WTC11 (cell line): Measurements from ENCODE around the gene ADAMTS2. TPM values are rescaled to one million over a fixed set of nuclear protein-coding genes. Genes with fewer than 3 reads are reported as not detected.

ENCODE experiments used
- ATAC-seq: fragments of 200-7000 bp; cut with Tn5 transposase; 2 replicates; pipeline ENCODE4 v1.10.0; 2021; ENCODE audit warnings: mild to moderate bottlenecking, moderate library complexity
- CTCF ChIA-PET: fragments of 300-600 bp; sonication (Branson Sonifier 250); formaldehyde crosslinking; loops from one replicate; lab custom pipeline; 2021; ENCODE audit warnings: antibody characterized with exemption; lab: Charles Lee
- POLR2A ChIA-PET: fragments of 350-600 bp; sonication (Branson Sonifier 250); formaldehyde crosslinking; loops from one replicate; lab custom pipeline; 2021; ENCODE audit warnings: antibody characterized with exemption; lab: Charles Lee
- DNase-seq: peaks from one replicate; pipeline ENCODE4 v3.0.0; 2021; ENCODE audit warnings: low spot score
- H3K27ac Mint-ChIP-seq: 2 replicates; pipeline ENCODE4 v1.8.0; 2021; ENCODE audit warnings: mixed read lengths
- H3K27me3 Mint-ChIP-seq: 2 replicates; pipeline ENCODE4 v1.8.0; 2021; ENCODE audit warnings: low read depth, mild to moderate bottlenecking, moderate library complexity, mixed read lengths
- H3K36me3 Mint-ChIP-seq: 2 replicates; pipeline ENCODE4 v1.8.0; 2021; ENCODE audit warnings: mixed read lengths
- H3K4me1 Mint-ChIP-seq: 2 replicates; pipeline ENCODE4 v1.8.0; 2022; ENCODE audit warnings: mixed read lengths
- H3K4me3 Mint-ChIP-seq: 2 replicates; pipeline ENCODE4 v1.8.0; 2021; ENCODE audit warnings: mild to moderate bottlenecking, moderate library complexity, mixed read lengths
- H3K9me3 Mint-ChIP-seq: 2 replicates; pipeline ENCODE4 v1.8.0; 2021; ENCODE audit warnings: mixed read lengths
- CBFB ChIP-seq: sonication (generic); formaldehyde crosslinking; IDR thresholded peaks from 2 replicates; pipeline ENCODE4 v1.8.1; 2022; ENCODE audit warnings: mild to moderate bottlenecking, low read depth, missing genetic modification reagents
- EMX1 ChIP-seq: fragments of 250-450 bp; sonication (Bioruptor Pico); IDR thresholded peaks from 2 replicates; pipeline ENCODE4 v1.8.0; 2021; ENCODE audit warnings: mild to moderate bottlenecking
- ETV6 ChIP-seq: sonication (generic); formaldehyde crosslinking; IDR thresholded peaks from 2 replicates; pipeline ENCODE4 v1.8.1; 2022; ENCODE audit warnings: mild to moderate bottlenecking, missing genetic modification reagents
- JUN ChIP-seq: sonication (generic); formaldehyde crosslinking; IDR thresholded peaks from 2 replicates; pipeline ENCODE4 v1.8.0; 2023; ENCODE audit warnings: mild to moderate bottlenecking, missing genetic modification reagents
- NFATC4 ChIP-seq: fragments of 250-450 bp; sonication (Bioruptor Pico); IDR thresholded peaks from 2 replicates; pipeline ENCODE4 v1.9.0; 2021; ENCODE audit warnings: mild to moderate bottlenecking
- NR3C1 ChIP-seq: sonication (generic); formaldehyde crosslinking; conservative IDR thresholded peaks from 2 replicates; pipeline ENCODE4 v1.8.1; 2023; ENCODE audit warnings: low read depth, mild to moderate bottlenecking, missing genetic modification reagents
- OVOL2 ChIP-seq: fragments of 250-450 bp; sonication (Bioruptor Pico); IDR thresholded peaks from 2 replicates; pipeline ENCODE4 v1.9.0; 2021; ENCODE audit warnings: mild to moderate bottlenecking, borderline replicate concordance
- RELA ChIP-seq: sonication (generic); formaldehyde crosslinking; IDR thresholded peaks from 2 replicates; pipeline ENCODE4 v1.8.1; 2022; ENCODE audit warnings: missing genetic modification reagents, mild to moderate bottlenecking, borderline replicate concordance
- SMAD3 ChIP-seq: sonication (generic); formaldehyde crosslinking; IDR thresholded peaks from 2 replicates; pipeline ENCODE4 v1.8.0; 2022; ENCODE audit warnings: missing genetic modification reagents, mild to moderate bottlenecking, borderline replicate concordance
- SOX15 ChIP-seq: fragments of 250-450 bp; sonication (Bioruptor Pico); IDR thresholded peaks from 2 replicates; pipeline ENCODE4 v1.9.0; 2021; ENCODE audit warnings: mild to moderate bottlenecking
- TCF7 ChIP-seq: sonication (generic); formaldehyde crosslinking; IDR thresholded peaks from 2 replicates; pipeline ENCODE4 v1.8.0; 2022; ENCODE audit warnings: mild to moderate bottlenecking, low read depth, missing genetic modification reagents, moderate library complexity
- TEAD4 ChIP-seq: sonication (generic); formaldehyde crosslinking; IDR thresholded peaks from 2 replicates; pipeline ENCODE4 v1.8.0; 2022; ENCODE audit warnings: mild to moderate bottlenecking, missing genetic modification reagents
- TP53 ChIP-seq: sonication (generic); formaldehyde crosslinking; IDR thresholded peaks from 2 replicates; pipeline ENCODE4 v1.8.1; 2023; ENCODE audit warnings: mild to moderate bottlenecking, missing genetic modification reagents
- ZBTB21 ChIP-seq: sonication (generic); formaldehyde crosslinking; IDR thresholded peaks from 2 replicates; pipeline ENCODE4 v1.8.1; 2023; ENCODE audit warnings: mild to moderate bottlenecking, missing genetic modification reagents, borderline replicate concordance
- ZNF232 ChIP-seq: sonication (generic); formaldehyde crosslinking; IDR thresholded peaks from 2 replicates; pipeline ENCODE4 v1.8.0; 2022; ENCODE audit warnings: mild to moderate bottlenecking, missing genetic modification reagents
- ZNF396 ChIP-seq: fragments of 250-450 bp; sonication (Bioruptor Pico); IDR thresholded peaks from 2 replicates; pipeline ENCODE4 v1.8.0; 2021; ENCODE audit warnings: mild to moderate bottlenecking, moderate library complexity, borderline replicate concordance
- ZNF416 ChIP-seq: fragments of 250-450 bp; sonication (Bioruptor Pico); IDR thresholded peaks from 2 replicates; pipeline ENCODE4 v1.9.0; 2021; ENCODE audit warnings: mild to moderate bottlenecking, inconsistent platforms
- total RNA-seq: library from RNA; stranded (reverse); gene quantifications from 3 replicates; pipeline ENCODE4 v1.2.3, GENCODE V29; 2021
- TF ChIP-seq, protein P1 (sequence below): fragments of 250-450 bp; sonication (Bioruptor Pico); conservative IDR thresholded peaks from 2 replicates; pipeline ENCODE4 v1.9.0; 2021; ENCODE audit warnings: mild to moderate bottlenecking
- TF ChIP-seq, protein P2 (sequence below): fragments of 250-450 bp; sonication (Bioruptor Pico); IDR thresholded peaks from 2 replicates; pipeline ENCODE4 v1.9.0; 2021; ENCODE audit warnings: mild to moderate bottlenecking, borderline replicate concordance
- TF ChIP-seq, protein P3 (sequence below): sonication (generic); formaldehyde crosslinking; IDR thresholded peaks from 2 replicates; pipeline ENCODE4 v1.8.0; 2022; ENCODE audit warnings: mild to moderate bottlenecking, missing genetic modification reagents
- TF ChIP-seq, protein P4 (sequence below): sonication (generic); formaldehyde crosslinking; conservative IDR thresholded peaks from 2 replicates; pipeline ENCODE4 v1.8.1; 2022; ENCODE audit warnings: mild to moderate bottlenecking, missing genetic modification reagents
- TF ChIP-seq, protein P5 (sequence below): fragments of 250-450 bp; sonication (Bioruptor Pico); IDR thresholded peaks from 2 replicates; pipeline ENCODE4 v1.9.0; 2021; ENCODE audit warnings: mild to moderate bottlenecking
- TF ChIP-seq, protein P6 (sequence below): fragments of 250-450 bp; sonication (Bioruptor Pico); IDR thresholded peaks from 2 replicates; pipeline ENCODE4 v1.8.0; 2021; ENCODE audit warnings: mild to moderate bottlenecking
- TF ChIP-seq, protein P7 (sequence below): sonication (generic); formaldehyde crosslinking; IDR thresholded peaks from 2 replicates; pipeline ENCODE4 v1.8.0; 2023; ENCODE audit warnings: missing genetic modification reagents
- TF ChIP-seq, protein P8 (sequence below): sonication (generic); formaldehyde crosslinking; IDR thresholded peaks from 2 replicates; pipeline ENCODE4 v1.8.0; 2022; ENCODE audit warnings: mild to moderate bottlenecking, missing genetic modification reagents

Gene ADAMTS2
- total RNA-seq, 1 experiment from 2014 or later: 11.2 TPM

DNA sequence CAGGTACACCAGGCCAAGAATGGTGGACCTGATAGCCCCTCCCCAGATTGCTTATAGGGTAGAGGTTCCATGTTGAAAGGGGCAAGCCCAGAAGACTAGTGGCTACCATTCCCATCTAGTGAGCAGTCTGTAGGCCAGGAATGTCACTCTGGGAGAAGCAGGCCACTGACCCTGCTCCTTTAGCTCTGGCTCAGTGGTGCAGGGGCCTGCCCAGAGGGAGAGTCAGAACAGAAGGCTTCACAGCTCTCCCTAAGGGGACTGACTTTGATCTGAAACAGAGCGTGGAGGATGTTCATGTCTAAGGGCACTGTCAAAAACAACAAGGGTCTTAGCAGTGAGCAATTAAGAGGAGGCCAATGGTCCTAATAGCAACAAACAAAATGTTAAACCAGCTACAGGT lies 203.4 kb downstream of the ADAMTS2 start:
- no peak for TF ChIP-seq ZNF232
- no peak for TF ChIP-seq RELA (CRISPR knock-in tag)
- no peak for TF ChIP-seq SMAD3 (CRISPR knock-in tag)
- TF ChIP-seq, protein P1, sequence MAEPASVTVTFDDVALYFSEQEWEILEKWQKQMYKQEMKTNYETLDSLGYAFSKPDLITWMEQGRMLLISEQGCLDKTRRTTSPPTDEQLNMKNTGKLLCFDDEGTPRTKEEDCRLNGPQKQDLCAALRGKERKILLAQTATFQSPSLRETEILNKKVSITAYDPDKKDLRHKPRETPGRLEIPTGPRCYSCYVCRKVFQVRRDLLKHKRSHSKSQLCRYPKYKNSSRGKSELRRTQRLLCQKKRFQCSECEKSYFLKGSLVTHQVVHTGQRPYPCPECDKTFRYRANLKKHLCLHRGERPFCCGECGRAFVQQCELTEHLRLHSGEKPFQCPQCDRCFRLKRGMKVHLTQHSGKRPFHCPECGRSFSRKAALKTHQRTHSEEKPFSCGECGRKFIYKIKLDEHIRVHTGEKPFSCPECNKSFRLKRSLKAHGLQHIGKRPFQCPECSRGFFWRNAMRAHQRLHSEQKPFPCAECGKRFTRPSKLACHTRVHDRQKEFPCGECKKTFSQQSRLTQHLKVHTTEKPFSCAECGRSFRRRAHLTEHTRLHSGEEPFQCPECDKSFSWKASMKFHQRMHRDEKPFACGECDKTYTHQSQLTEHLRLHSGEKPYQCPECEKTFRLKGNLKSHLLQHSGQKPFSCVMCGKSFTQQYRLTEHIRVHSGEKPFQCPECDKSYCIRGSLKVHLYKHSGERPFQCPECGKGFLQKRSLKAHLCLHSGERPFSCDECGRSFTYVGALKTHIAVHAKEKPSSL (CRISPR knock-in tag): no peak
- TF ChIP-seq SOX15 (CRISPR knock-in tag): no peak
- TF ChIP-seq NFATC4 (CRISPR knock-in tag): no peak
- TF ChIP-seq TEAD4 (CRISPR knock-in tag): no peak
- TF ChIP-seq ETV6 (CRISPR knock-in tag): no peak
- no peak for TF ChIP-seq OVOL2
- TF ChIP-seq, protein P2, sequence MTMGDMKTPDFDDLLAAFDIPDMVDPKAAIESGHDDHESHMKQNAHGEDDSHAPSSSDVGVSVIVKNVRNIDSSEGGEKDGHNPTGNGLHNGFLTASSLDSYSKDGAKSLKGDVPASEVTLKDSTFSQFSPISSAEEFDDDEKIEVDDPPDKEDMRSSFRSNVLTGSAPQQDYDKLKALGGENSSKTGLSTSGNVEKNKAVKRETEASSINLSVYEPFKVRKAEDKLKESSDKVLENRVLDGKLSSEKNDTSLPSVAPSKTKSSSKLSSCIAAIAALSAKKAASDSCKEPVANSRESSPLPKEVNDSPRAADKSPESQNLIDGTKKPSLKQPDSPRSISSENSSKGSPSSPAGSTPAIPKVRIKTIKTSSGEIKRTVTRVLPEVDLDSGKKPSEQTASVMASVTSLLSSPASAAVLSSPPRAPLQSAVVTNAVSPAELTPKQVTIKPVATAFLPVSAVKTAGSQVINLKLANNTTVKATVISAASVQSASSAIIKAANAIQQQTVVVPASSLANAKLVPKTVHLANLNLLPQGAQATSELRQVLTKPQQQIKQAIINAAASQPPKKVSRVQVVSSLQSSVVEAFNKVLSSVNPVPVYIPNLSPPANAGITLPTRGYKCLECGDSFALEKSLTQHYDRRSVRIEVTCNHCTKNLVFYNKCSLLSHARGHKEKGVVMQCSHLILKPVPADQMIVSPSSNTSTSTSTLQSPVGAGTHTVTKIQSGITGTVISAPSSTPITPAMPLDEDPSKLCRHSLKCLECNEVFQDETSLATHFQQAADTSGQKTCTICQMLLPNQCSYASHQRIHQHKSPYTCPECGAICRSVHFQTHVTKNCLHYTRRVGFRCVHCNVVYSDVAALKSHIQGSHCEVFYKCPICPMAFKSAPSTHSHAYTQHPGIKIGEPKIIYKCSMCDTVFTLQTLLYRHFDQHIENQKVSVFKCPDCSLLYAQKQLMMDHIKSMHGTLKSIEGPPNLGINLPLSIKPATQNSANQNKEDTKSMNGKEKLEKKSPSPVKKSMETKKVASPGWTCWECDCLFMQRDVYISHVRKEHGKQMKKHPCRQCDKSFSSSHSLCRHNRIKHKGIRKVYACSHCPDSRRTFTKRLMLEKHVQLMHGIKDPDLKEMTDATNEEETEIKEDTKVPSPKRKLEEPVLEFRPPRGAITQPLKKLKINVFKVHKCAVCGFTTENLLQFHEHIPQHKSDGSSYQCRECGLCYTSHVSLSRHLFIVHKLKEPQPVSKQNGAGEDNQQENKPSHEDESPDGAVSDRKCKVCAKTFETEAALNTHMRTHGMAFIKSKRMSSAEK (CRISPR knock-in tag): no peak
- TF ChIP-seq CBFB (CRISPR knock-in tag): no peak
- TF ChIP-seq ZNF416 (CRISPR knock-in tag): no peak
- TF ChIP-seq ZNF396 (CRISPR knock-in tag): no peak
- no peak for TF ChIP-seq NR3C1 (CRISPR knock-in tag)
- TF ChIP-seq, protein P3, sequence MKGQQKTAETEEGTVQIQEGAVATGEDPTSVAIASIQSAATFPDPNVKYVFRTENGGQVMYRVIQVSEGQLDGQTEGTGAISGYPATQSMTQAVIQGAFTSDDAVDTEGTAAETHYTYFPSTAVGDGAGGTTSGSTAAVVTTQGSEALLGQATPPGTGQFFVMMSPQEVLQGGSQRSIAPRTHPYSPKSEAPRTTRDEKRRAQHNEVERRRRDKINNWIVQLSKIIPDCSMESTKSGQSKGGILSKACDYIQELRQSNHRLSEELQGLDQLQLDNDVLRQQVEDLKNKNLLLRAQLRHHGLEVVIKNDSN: no peak
- TF ChIP-seq ZBTB21 (CRISPR knock-in tag): no peak
- no peak for TF ChIP-seq TP53 (CRISPR knock-in tag)
- TF ChIP-seq, protein P4, sequence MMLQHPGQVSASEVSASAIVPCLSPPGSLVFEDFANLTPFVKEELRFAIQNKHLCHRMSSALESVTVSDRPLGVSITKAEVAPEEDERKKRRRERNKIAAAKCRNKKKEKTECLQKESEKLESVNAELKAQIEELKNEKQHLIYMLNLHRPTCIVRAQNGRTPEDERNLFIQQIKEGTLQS (CRISPR knock-in tag): no peak
- no peak for TF ChIP-seq JUN
- TF ChIP-seq, protein P5, sequence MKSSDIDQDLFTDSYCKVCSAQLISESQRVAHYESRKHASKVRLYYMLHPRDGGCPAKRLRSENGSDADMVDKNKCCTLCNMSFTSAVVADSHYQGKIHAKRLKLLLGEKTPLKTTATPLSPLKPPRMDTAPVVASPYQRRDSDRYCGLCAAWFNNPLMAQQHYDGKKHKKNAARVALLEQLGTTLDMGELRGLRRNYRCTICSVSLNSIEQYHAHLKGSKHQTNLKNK (CRISPR knock-in tag): no peak
- ChIA-PET POLR2A (interaction anchor here (0.7 to 0.8 kb wide), 2 partner anchors 176 to 279 kb away, joined by 3 read pairs; no protein-coding TSS in a partner anchor), CTCF (interaction anchor here (0.6 kb wide), 1 partner anchor 47 kb away, joined by 3 read pairs; no protein-coding TSS in a partner anchor)
- DNase-seq (no peak), ATAC-seq (no peak)
- no peaks in the 10 kb centered on the region for H3K27me3 Mint-ChIP-seq
- no peak overlapping the region for H3K27ac Mint-ChIP-seq
- H3K4me3 Mint-ChIP-seq: no peak overlapping the region
- H3K4me1 Mint-ChIP-seq: no peaks in the 10 kb centered on the region
- H3K36me3 Mint-ChIP-seq: no peaks in the 10 kb centered on the region
- H3K9me3 Mint-ChIP-seq: no peaks in the 10 kb centered on the region

DNA sequence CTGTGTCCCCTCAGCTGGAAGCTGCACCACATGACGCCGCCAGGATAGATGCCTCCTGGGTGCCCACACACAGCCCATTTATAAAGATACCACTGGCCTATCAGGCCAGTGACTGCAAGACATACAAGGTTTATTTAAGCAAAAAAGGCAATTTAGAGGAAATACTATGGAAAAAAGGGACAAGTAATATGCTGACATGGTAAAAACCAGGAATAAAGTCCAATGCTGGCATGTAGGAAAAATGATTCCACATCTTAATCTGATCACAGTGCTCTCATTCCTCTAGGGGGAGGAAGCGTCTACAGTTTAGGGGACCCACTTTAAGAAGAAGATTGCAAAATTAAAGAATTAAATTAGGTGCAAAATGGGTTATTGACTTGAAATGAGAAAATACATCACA lies 205.0 kb downstream of the ADAMTS2 start:
- ChIA-PET CTCF (no interaction called here), POLR2A (no interaction called here)
- no peak for DNase-seq
- Mint-ChIP-seq H3K27ac (no peak overlapping the region), H3K36me3 (no peaks in the 10 kb centered on the region), H3K4me1 (no peaks in the 10 kb centered on the region), H3K9me3 (no peaks in the 10 kb centered on the region), H3K27me3 (no peaks in the 10 kb centered on the region), H3K4me3 (no peak overlapping the region)
- no peak for ATAC-seq
- TF ChIP-seq TCF7: no peak
- TF ChIP-seq, protein P6, sequence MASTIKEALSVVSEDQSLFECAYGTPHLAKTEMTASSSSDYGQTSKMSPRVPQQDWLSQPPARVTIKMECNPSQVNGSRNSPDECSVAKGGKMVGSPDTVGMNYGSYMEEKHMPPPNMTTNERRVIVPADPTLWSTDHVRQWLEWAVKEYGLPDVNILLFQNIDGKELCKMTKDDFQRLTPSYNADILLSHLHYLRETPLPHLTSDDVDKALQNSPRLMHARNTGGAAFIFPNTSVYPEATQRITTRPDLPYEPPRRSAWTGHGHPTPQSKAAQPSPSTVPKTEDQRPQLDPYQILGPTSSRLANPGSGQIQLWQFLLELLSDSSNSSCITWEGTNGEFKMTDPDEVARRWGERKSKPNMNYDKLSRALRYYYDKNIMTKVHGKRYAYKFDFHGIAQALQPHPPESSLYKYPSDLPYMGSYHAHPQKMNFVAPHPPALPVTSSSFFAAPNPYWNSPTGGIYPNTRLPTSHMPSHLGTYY (CRISPR knock-in tag): no peak
- TF ChIP-seq, protein P7, sequence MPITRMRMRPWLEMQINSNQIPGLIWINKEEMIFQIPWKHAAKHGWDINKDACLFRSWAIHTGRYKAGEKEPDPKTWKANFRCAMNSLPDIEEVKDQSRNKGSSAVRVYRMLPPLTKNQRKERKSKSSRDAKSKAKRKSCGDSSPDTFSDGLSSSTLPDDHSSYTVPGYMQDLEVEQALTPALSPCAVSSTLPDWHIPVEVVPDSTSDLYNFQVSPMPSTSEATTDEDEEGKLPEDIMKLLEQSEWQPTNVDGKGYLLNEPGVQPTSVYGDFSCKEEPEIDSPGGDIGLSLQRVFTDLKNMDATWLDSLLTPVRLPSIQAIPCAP: no peak
- TF ChIP-seq, protein P4 (CRISPR knock-in tag): no peak
- no peak for TF ChIP-seq EMX1 (CRISPR knock-in tag)
- TF ChIP-seq, protein P8, sequence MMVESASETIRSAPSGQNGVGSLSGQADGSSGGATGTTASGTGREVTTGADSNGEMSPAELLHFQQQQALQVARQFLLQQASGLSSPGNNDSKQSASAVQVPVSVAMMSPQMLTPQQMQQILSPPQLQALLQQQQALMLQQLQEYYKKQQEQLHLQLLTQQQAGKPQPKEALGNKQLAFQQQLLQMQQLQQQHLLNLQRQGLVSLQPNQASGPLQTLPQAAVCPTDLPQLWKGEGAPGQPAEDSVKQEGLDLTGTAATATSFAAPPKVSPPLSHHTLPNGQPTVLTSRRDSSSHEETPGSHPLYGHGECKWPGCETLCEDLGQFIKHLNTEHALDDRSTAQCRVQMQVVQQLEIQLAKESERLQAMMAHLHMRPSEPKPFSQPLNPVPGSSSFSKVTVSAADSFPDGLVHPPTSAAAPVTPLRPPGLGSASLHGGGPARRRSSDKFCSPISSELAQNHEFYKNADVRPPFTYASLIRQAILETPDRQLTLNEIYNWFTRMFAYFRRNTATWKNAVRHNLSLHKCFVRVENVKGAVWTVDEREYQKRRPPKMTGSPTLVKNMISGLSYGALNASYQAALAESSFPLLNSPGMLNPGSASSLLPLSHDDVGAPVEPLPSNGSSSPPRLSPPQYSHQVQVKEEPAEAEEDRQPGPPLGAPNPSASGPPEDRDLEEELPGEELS (CRISPR knock-in tag): no peak
